Measurements from ENCODE around the gene TKFC.

TKFC gene

GRCh38 chr11:61334434-61335354, 1.7 kb downstream of the TKFC start:
- TF ChIP-seq ZFX (IDR thresholded peaks at IDR 0.05), result no peak
- TF ChIP-seq, protein P1, sequence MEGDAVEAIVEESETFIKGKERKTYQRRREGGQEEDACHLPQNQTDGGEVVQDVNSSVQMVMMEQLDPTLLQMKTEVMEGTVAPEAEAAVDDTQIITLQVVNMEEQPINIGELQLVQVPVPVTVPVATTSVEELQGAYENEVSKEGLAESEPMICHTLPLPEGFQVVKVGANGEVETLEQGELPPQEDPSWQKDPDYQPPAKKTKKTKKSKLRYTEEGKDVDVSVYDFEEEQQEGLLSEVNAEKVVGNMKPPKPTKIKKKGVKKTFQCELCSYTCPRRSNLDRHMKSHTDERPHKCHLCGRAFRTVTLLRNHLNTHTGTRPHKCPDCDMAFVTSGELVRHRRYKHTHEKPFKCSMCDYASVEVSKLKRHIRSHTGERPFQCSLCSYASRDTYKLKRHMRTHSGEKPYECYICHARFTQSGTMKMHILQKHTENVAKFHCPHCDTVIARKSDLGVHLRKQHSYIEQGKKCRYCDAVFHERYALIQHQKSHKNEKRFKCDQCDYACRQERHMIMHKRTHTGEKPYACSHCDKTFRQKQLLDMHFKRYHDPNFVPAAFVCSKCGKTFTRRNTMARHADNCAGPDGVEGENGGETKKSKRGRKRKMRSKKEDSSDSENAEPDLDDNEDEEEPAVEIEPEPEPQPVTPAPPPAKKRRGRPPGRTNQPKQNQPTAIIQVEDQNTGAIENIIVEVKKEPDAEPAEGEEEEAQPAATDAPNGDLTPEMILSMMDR (conservative IDR thresholded peaks at IDR 0.05), result no peak
- peak overlapping the region; percentile 94; the same call in 1 of the 2 replicates for H3K27ac ChIP-seq

GRCh38 chr11:61335355-61335710, 2.3 kb downstream of the TKFC start:
- TF ChIP-seq, protein P1 (conservative IDR thresholded peaks at IDR 0.05), result no peak
- no peak for TF ChIP-seq ZFX (IDR thresholded peaks at IDR 0.05)

GRCh38 chr11:61336171-61336935, 3.3 kb downstream of the TKFC start:
- H3K27ac ChIP-seq, result peak overlapping the region; percentile 35
- TF ChIP-seq, protein P1 (conservative IDR thresholded peaks at IDR 0.05), result peak; percentile 98
- TF ChIP-seq ZFX (IDR thresholded peaks at IDR 0.05), result no peak

More at GRCh38 chr11:61335355-61335710, 2.3 kb downstream of the TKFC start:
- H3K27ac ChIP-seq, result peak overlapping the region; percentile 35

DNA sequence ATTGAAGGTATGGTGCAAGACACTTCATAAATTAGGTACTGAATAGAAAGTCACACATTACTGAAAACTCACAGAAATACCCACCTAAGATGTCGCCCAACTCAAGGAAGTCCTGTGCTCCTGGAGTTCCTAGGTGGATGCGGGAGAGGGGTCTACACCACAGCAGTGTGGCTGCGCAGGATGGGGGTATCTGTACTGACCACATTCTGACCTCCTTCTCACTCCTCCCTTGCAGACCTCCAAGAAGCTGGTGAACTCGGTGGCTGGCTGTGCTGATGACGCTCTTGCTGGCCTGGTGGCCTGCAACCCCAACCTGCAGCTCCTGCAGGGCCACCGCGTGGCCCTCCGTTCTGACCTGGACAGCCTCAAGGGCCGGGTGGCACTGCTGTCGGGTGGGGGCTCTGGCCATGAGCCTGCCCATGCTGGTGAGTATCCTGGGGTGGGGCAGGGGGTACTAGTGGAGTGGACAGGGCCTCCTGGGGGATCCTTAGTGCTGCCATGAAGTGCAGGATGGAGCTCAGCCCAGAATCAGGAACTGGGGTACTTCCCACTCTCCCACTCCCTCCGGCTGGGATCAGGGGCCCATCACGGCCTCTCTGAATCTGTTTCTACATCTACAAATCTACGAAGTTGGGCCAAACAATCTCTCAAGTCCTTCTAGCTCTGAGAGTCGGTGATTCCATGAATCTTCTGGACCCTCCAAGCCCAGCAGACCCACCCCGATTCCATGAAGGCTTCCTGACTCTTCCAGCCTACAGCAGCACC, 4.9 kb downstream of the TKFC start:
- no peak overlapping the region for H3K27ac ChIP-seq
- TF ChIP-seq, protein P1 (conservative IDR thresholded peaks at IDR 0.05), result no peak
- TF ChIP-seq ZFX (IDR thresholded peaks at IDR 0.05), result no peak

- TF ChIP-seq ZFX (IDR thresholded peaks at IDR 0.05), result no peak
- TF ChIP-seq, protein P1 (conservative IDR thresholded peaks at IDR 0.05), result no peak
Measured at GRCh38 chr11:61338783-61339489, 5.9 kb downstream of the TKFC start.

GRCh38 chr11:61339490-61339878, 6.5 kb downstream of the TKFC start:
- TF ChIP-seq, protein P1 (conservative IDR thresholded peaks at IDR 0.05), result no peak
- no peak for TF ChIP-seq ZFX (IDR thresholded peaks at IDR 0.05)
- H3K27ac ChIP-seq, result no peak overlapping the region

More at GRCh38 chr11:61338783-61339489, 5.9 kb downstream of the TKFC start:
- no peak overlapping the region for H3K27ac ChIP-seq
